Cardiac septum (tissue), 1 donor: ENCODE data around the gene CHL1. TPM values are rescaled to one million over a fixed set of nuclear protein-coding genes. Genes with fewer than 3 reads are reported as not detected.

Source experiments
- DNase-seq: peaks from one replicate; pipeline ENCODE4 v3.0.0-alpha.2; 2020; ENCODE audit warnings: low spot score
- intact Hi-C: fragments of 100-400 bp; cut with DNase I; formaldehyde crosslinking; loops from one replicate; pipeline ENCODE4 v1.14.0; 2022
- total RNA-seq: library from RNA; stranded (reverse); fragmentation: NEBNext Ultra II Directional; extraction: Animal tissue kit (Norgen Biotek cat#: 25700); gene quantifications from one replicate; pipeline ENCODE4 v1.2.1, GENCODE V29; 2021
- donor health status: DM: no; HTN: no; CAD: no.

The CHL1 gene
- total RNA-seq, 1 donor from 2014 or later, result 2.5 TPM

DNA sequence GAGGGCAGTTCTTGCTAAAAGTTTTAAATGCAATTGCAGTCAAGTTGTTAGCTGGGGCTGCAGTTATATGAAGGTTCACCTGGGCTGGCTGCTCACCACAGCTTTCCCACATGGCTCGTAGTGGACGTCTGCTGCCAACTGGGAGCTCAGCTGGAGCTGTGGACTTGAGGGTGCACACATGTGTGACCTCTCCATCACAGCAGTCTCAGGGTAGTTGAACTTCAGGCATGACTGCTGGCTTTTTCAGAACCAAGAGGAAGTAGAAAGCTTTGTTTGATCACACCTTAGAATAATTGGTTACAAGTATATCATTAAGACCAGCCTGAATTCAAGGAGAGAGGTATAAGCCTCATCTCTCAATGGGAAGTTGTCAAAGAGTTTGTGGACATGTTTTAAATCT is 74.1 kb downstream of the CHL1 start:
- intact Hi-C loops, result no loop called here
- no peak for DNase-seq

DNA sequence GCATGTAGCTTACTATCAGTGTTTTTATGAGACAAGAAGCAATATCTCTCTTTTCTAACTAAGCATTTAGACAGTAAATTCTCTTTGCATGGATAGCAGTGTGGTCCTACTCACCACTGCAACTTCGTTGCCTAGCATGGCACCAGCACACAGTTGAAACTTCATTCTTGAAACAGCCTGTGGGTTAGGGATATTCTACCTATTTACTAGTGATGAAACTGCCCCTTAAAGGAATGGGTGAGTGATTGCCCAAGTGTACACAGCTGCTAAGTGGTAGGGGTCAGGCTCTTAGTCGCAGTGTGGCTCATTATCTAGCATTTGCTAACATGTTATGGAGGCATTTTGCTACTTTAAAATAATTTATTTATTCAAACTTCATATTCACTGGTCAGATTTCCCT is 78.4 kb downstream of the CHL1 start:
- DNase-seq, result no peak
- intact Hi-C loops, result no loop called here

- intact Hi-C loops, result no loop called here
- DNase-seq, result no peak
Observed at GRCh38 chr3:277873-278272, 81.3 kb downstream of the CHL1 start.

GRCh38 chr3:278300-279064 is 81.9 kb downstream of the CHL1 start:
- intact Hi-C loops, result no loop called here
- no peak for DNase-seq

DNA sequence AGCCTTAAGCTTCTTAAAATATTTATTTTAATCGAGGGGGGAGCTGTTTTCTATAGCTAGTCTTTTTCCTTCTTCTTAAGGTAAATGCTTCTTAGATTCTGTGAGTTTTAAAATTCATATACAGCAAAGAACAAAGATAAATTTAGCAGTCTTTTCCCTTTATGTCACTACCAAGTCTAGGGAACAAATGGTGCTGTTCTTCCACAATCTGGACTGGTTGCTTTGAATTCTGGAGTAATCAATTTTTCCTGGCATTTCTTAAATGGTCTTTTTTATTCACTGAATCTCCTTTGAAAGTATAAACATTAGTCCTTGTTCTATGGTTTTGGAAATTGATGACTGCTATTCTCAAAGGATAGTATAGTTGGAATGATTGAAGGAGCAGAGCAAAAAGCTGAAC is 82.8 kb downstream of the CHL1 start:
- no peak for DNase-seq
- intact Hi-C loops, result no loop called here

GRCh38 chr3:280681-281080 is 84.1 kb downstream of the CHL1 start:
- intact Hi-C loops, result no loop called here

GRCh38 chr3:284322-284721 is 87.8 kb downstream of the CHL1 start:
- intact Hi-C loops, result no loop called here
- no peak for DNase-seq

More at GRCh38 chr3:280681-281080, 84.1 kb downstream of the CHL1 start:
- DNase-seq, result no peak

GRCh38 chr3:288417-288816 is 91.9 kb downstream of the CHL1 start:
- no peak for DNase-seq
- intact Hi-C loops, result no loop called here

- intact Hi-C loops, result no loop called here
- DNase-seq, result no peak
Observed at GRCh38 chr3:291028-291427, 94.5 kb downstream of the CHL1 start.

- DNase-seq, result no peak
- intact Hi-C loops, result no loop called here
Observed at GRCh38 chr3:291646-292436, 95.3 kb downstream of the CHL1 start.

DNA sequence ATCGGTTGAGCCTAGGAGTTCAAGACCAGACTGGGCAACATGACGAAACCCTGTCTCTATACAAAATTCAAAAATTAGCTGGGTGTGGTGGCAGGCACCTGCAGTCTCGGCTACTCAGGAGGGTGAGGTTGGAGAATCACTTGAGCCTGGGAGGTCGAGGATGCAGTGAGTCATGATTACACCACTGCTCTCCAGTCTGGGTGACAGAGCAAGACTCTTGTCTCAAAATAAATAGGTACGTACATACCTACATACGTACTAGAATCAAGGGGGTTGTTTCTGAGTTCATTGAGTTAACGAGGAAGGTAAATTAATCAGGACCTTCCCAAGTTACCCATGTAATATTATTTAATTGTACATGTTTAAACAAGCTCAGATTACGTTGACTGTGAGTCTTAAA is 97.5 kb downstream of the CHL1 start:
- intact Hi-C loops, result no loop called here
- DNase-seq, result no peak

GRCh38 chr3:294581-294980 is 98.0 kb downstream of the CHL1 start:
- no peak for DNase-seq
- intact Hi-C loops, result no loop called here

- no peak for DNase-seq
- intact Hi-C loops, result no loop called here
Observed at GRCh38 chr3:295166-295565, 98.6 kb downstream of the CHL1 start.

- intact Hi-C loops, result no loop called here
Observed at GRCh38 chr3:297585-297984, 101.0 kb downstream of the CHL1 start.

GRCh38 chr3:299590-300301 is 103.2 kb downstream of the CHL1 start:
- intact Hi-C loops, result no loop called here
- no peak for DNase-seq

More at GRCh38 chr3:297585-297984, 101.0 kb downstream of the CHL1 start:
- no peak for DNase-seq

- intact Hi-C loops, result no loop called here
- DNase-seq, result no peak
Observed at GRCh38 chr3:307182-307581, 110.6 kb downstream of the CHL1 start.

DNA sequence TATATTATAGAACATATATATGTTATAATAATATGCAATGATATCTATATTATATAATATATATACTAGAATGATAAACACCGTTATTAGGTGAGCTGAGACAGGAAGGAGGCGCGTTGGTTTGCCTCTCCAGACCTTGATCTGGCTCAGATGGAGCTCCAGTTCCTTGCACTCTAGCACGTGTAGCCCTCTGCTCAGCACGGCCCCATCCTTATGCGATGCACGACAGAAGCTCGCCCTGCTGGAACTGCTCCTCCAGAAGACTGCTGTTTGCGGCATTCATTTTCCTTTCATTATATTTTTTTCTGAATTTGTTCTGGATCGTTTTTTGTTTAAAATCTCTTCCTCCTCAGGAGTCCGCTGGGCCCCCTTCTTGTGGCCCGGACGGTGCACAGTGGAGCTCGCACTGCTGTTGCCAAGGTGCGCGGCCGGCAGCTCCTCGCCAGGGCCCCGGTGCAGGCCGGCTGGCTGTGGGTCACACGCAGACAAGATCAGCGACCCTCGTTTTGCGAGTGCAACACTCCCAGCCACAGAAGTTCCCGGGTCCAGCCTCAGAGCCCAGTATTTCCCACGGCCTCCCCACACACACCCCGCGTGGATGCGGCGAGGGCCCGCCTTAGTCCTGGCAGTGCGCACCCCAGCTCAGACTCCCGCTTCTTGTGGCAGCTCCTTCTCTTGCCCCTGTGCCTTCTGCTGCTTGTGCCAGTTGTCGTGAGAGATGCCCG is 112.2 kb downstream of the CHL1 start:
- DNase-seq, result no peak
- intact Hi-C loops, result no loop called here

DNA sequence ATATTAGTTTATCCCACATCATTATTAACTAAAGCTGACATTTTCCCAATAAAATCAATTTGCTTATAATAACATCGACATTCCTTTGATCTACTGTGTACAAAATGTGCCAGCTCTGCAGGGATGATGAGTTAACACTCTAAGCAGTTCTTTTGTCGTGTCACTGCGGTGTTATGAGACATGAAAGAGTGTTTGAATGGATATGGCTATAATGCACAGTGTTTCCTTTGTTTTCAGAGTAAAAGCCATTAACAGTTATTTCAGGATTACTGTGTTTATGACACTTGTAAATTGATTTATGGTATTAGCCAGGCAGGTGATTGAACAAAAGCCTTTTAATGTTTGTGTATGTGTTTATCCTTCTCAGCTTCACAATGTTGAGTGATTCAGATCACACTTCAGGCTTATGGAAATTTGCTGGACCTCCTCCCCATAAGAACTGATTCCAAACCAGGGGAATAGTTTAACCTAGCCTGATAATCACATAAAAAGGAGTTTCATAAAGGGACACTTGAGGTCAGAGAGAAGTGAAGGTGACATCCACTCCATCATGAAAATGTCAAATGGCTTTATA is 115.7 kb downstream of the CHL1 start:
- intact Hi-C loops, result no loop called here
- DNase-seq, result no peak

DNA sequence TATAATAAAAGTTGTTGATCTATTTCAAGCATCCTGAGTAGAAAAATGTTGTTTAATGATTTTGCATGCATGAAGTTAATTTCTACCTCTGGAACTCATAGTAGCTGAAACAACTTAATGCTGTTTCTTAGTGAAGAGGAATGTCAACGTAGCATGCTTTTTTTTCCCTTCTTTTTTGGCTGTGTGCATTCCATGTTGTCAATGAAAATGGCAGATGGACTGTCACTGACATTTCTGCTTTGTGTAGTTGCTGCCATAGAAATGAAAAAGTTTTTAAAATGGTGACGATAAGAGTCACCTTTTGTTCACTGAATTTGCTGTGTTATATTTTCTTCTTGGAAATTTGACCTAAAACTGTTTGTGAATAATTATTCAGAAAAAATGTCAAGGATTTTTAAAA is 116.3 kb downstream of the CHL1 start:
- no peak for DNase-seq
- intact Hi-C loops, result no loop called here

- intact Hi-C loops, result no loop called here
- DNase-seq, result no peak
Observed at GRCh38 chr3:317012-317411, 120.4 kb downstream of the CHL1 start.
